Stimulated activated naive B cell treated with anti-CD40 and anti-IgM and Interleukin-4, amounts not matched to agents 10 μg/mL and 1 μg/mL and 100 μg/mL, for 72 hours (primary cell): ENCODE results near the gene SPTLC2.

Experiments
- ATAC-seq, 2 donors: fragments of 150-1000 bp; cut with Tn5 transposase; replicated peaks; 2 replicates each; pipeline ENCODE4 v1.10.0; 2021; ENCODE audit warnings: moderate library complexity in 1 of 2
- DNase-seq: peaks from one replicate; pipeline ENCODE4 v3.0.0; 2021
- H3K27ac Mint-ChIP-seq: one replicate; pipeline ENCODE4 v1.8.0; 2022; ENCODE audit warnings: mild to moderate bottlenecking, mixed read lengths
- H3K27me3 Mint-ChIP-seq, 2 donors: one replicate each; pipeline ENCODE4 v1.8.0; 2022; ENCODE audit warnings: mixed read lengths in 2 of 2
- H3K36me3 Mint-ChIP-seq, 2 donors: one replicate each; pipeline ENCODE4 v1.8.0; 2022; ENCODE audit warnings: mixed read lengths in 2 of 2, mild to moderate bottlenecking in 1 of 2
- H3K4me1 Mint-ChIP-seq, 2 donors: one replicate each; pipeline ENCODE4 v1.8.0; 2022; ENCODE audit warnings: mixed read lengths in 2 of 2, mild to moderate bottlenecking in 1 of 2
- H3K4me3 Mint-ChIP-seq, 2 donors: one replicate each; pipeline ENCODE4 v1.8.0; 2022; ENCODE audit warnings: mild to moderate bottlenecking in 2 of 2, mixed read lengths in 2 of 2, moderate library complexity in 1 of 2
- H3K9me3 Mint-ChIP-seq, 2 donors: one replicate each; pipeline ENCODE4 v1.8.0; 2022; ENCODE audit warnings: mixed read lengths in 2 of 2, mild to moderate bottlenecking in 1 of 2

Gene SPTLC2

DNA sequence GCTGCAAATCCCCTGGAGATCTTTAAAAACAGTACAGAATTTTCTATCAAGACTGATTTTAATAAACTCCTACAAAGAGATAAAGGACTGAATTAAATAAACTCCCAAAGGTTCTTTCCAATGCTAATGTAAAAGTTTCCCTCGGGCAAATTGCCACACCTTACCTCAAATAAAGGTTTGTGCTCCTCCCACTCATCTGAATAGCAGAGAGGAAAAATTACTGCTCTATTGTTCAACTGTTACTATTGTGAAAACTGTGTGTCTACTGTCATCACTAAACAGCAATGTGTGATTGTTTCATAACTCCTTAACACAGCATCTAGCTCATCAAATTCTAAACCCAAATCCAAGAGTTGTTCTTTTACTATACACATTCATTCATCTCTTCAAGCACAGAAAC, 3.2 kb downstream of the SPTLC2 start:
- Mint-ChIP-seq H3K9me3 (peaks cover 0 to 2% of the 10 kb centered on the region in 2 donors), H3K4me1 (peaks cover 16 to 46% of the 10 kb centered on the region in 2 donors), H3K36me3 (peaks cover 9 to 10% of the 10 kb centered on the region in 2 donors), H3K27me3 (no peaks in the 10 kb centered on the region), H3K4me3 (peak overlapping the region in 1 of 2 donors; percentile 32), H3K27ac (peak overlapping the region; percentile 73)
- ATAC-seq (no peak), DNase-seq (no peak)

DNA sequence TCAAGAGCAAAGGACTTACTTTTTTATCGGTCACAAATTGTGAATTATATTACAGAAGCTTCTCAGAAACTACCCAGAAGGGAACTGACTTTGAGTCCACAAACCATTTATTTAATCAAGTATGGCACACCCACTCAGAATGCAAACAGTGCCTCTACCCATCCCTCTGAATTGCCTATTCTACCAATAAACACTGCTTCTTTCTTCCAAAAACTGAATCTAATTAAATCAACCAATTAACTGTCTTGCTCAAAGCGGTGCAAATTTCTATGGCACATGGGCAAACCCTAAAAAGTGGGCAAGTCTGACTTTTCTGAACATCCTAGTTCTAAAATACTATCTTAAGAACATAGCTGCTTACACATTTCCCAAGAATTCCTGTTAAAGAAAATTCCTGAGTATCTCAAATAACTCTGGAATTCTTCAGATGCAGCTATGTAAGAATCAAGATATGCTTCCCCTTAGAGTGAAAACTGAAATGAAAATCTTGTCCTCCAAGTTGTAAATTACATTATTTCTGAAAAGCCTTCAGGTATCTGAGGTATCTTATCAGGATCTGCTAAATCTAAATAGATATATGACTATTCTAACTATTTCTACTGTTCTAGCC, 4.3 kb downstream of the SPTLC2 start:
- Mint-ChIP-seq H3K27me3 (no peaks in the 10 kb centered on the region), H3K27ac (no peak overlapping the region), H3K4me1 (peaks cover 22 to 54% of the 10 kb centered on the region in 2 donors), H3K9me3 (peaks cover 0 to 2% of the 10 kb centered on the region in 2 donors), H3K4me3 (no peak overlapping the region), H3K36me3 (peaks cover 9 to 10% of the 10 kb centered on the region in 2 donors)
- ATAC-seq (no peak), DNase-seq (no peak)

DNA sequence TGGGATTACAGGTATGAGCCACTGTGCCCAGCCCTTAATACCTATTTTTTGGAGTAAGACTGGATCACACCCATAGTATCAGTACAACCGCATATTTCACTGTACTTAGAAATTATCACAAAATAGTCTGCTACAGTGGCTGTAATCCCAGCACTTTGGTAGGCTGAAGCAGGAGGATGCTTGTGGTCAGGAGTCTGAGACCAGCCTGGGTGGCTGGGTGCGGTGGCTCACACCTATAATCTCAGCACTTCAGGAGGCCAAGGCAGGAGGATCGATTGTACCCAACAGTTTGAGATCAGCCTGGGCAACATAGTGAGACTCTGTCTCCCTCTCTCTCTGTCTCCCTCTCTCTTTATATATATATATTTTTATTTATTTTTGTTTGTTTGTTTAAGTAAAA, 5.9 kb downstream of the SPTLC2 start:
- Mint-ChIP-seq H3K36me3 (peaks cover 8 to 10% of the 10 kb centered on the region in 2 donors), H3K27me3 (no peaks in the 10 kb centered on the region), H3K9me3 (peaks cover 0 to 2% of the 10 kb centered on the region in 2 donors), H3K27ac (no peak overlapping the region), H3K4me3 (no peak overlapping the region), H3K4me1 (peaks cover 24 to 65% of the 10 kb centered on the region in 2 donors)
- DNase-seq (no peak), ATAC-seq (no peak)

DNA sequence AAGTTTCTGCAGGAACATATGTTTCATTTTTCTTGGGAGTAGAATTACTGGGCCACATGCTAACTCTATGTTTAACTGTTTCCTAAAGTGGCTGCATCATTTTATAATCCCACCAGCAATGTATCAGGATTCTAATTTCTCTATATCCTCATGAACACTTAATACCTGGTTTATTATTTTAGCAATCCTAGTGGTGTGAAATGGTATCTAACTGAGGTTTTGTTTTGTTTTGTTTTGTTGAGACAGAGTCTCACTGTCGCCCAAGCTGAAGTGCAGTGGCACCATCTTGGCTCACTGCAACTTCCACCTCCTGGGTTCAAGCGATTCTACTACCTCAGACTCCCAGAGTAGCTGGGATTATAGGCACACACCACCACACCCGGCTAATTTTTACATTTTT, 6.5 kb downstream of the SPTLC2 start:
- no peak overlapping the region for H3K4me3 Mint-ChIP-seq
- DNase-seq: no peak
- peaks cover 0 to under 1% of the 10 kb centered on the region in 2 donors for H3K9me3 Mint-ChIP-seq
- peaks cover 5 to 6% of the 10 kb centered on the region in 2 donors for H3K36me3 Mint-ChIP-seq
- peaks cover 21 to 65% of the 10 kb centered on the region in 2 donors for H3K4me1 Mint-ChIP-seq
- H3K27ac Mint-ChIP-seq: no peak overlapping the region
- no peak for ATAC-seq
- no peaks in the 10 kb centered on the region for H3K27me3 Mint-ChIP-seq

DNA sequence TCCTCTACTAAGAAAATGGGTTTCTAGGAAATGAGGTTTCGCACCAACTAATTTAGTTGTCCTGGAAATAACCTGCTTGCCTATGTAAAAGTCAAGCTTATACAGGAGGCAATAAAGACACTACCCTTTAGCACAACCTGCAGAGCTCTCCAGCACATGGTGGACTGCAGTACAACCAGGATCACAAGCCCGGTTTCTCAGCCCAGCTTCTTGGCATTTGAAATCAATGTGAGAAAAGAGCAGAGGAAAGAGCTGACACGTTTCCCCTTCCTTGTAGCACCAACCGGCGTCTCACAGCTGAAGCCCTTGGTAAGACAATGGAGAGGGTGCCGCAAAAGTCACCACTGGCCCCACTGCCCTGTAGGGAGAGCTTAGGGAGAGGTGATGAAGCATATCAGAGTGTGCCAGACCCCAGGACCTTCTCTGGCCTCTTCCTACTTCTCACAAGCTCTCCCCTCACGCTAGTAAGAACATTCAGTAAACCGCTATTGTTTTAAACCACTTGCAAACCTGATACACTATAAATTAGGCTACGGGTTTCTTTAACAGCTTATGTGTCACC, 8.6 kb downstream of the SPTLC2 start:
- H3K27me3 Mint-ChIP-seq: no peaks in the 10 kb centered on the region
- peaks cover 0 to 3% of the 10 kb centered on the region in 2 donors for H3K36me3 Mint-ChIP-seq
- peak overlapping the region; percentile 62 to 68 for H3K4me3 Mint-ChIP-seq
- ATAC-seq: peak; percentile 79 to 80
- H3K27ac Mint-ChIP-seq: peak overlapping the region; percentile 74
- DNase-seq: no peak
- H3K4me1 Mint-ChIP-seq: peaks cover 25 to 58% of the 10 kb centered on the region in 2 donors
- no peaks in the 10 kb centered on the region for H3K9me3 Mint-ChIP-seq

DNA sequence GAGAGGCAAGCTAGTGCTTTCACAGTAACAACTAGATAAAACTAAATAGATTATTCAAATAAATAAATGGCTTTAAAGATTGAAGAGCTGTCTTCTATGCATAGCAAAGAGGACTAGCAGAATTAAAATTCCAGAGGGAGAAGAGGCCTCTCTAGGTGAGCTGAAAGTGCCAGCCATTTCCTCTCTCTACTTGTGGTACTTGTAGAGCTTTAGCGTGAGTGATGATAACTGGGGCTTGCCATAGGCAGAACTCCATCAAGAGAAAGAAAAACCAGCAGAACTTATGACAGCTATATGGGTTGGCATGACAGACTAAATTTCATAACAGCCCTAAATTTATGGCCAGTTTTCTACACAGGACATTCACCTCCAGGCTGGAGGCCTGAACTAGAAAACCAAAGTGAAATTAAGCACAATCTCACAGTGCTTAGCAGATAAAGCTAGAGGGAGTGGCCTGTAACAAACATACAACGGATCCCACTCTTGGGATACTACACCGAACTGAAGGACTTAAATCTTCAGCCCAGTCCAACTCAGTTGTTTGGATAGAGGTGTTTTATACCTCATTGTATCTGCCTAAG, 11.0 kb downstream of the SPTLC2 start:
- Mint-ChIP-seq H3K27me3 (no peaks in the 10 kb centered on the region), H3K9me3 (peaks cover 0 to 2% of the 10 kb centered on the region in 2 donors), H3K4me3 (no peak overlapping the region), H3K4me1 (peaks cover 32 to 67% of the 10 kb centered on the region in 2 donors), H3K36me3 (peaks cover 7 to 13% of the 10 kb centered on the region in 2 donors), H3K27ac (no peak overlapping the region)
- no peak for ATAC-seq
- no peak for DNase-seq

DNA sequence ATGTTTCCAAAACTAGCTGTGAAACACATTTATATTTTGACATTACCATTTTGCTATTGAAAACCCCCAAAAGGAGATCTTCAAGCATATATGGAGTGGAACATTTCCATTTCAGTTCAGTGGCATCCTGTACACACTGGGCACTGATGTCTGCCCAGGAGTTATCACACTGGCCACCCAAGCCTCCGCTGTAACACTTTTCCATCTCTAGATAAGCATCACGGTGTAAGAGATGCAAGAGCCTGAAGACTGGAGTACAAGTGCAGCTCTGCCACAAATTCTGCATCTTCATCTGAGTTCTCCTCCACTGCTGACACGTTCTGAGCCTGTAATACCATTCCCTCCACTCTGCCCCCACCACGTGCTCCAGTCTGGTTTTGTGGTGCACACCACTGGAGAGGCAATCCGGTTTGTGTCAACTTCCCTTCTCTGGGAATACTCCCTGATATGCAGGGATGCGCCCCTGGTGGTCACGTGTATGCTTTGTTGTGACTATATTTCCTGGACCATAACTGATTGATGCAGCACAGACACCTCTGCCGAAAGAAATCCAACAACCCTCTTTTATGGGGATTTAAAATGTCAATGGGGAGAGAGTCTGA, 12.7 kb downstream of the SPTLC2 start:
- peak; percentile 11 to 28 for ATAC-seq
- Mint-ChIP-seq H3K36me3 (peaks cover 7 to 13% of the 10 kb centered on the region in 2 donors), H3K4me3 (no peak overlapping the region), H3K4me1 (peaks cover 37 to 76% of the 10 kb centered on the region in 2 donors), H3K9me3 (peaks cover 0 to 2% of the 10 kb centered on the region in 2 donors), H3K27me3 (no peaks in the 10 kb centered on the region), H3K27ac (peak overlapping the region; percentile 11)
- no peak for DNase-seq

DNA sequence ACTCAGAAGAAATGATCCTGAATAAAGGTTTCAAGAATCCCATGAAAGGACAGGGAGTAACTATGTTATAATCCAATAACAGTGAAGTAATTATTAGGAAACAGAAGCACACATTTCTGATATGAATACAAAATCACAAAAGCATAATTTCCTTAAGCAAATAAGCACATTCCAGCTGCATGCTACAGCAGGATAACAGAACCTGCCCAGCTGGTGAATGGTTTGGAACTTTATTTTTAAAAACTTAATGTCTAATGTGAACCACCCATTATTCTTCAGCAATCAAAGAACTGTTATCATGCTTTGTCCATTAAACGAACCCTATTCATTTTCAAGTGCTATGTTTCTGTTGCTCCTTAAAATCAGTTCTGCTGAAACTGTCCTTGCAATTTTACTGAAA, 13.4 kb downstream of the SPTLC2 start:
- Mint-ChIP-seq H3K27me3 (no peaks in the 10 kb centered on the region), H3K4me1 (peaks cover 35 to 73% of the 10 kb centered on the region in 2 donors), H3K4me3 (no peak overlapping the region), H3K9me3 (peaks cover 0 to 2% of the 10 kb centered on the region in 2 donors), H3K36me3 (peaks cover 7 to 13% of the 10 kb centered on the region in 2 donors), H3K27ac (no peak overlapping the region)
- DNase-seq: no peak
- ATAC-seq: no peak

DNA sequence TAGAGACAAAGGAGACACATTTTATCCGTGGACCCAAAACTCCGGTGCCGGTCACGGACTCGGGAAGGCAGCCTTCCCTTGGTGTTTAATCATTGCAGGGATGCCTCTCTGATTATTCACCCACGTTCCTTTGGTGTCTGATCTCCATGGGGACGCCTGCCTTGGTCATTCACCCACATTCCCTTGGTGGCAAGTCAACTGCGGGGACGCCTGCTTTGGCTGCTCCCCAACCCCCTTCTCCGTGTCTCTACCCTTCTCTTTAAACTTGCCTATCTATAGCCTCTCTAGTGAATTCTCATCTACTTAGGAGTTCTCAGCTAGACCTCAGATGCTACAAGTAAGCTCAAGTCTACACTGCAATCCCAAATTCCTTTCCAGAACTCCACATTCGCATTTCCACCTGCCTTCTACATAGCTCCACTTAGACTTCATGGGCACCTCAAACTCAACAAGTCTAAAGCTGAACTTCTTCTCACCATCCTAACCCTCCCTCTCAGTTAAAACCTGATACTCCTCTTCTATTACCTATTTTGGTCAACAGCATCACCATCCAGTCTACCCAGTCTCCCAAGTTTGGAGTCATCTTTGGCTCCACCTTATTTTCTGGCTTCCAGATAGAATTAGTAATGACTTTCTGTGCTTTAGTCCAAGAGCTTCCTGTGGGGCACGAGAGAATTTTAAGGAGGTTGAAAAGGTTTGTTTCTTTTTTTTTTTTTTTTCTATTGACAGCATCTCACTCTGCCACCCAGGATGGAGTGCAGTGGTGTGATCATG, 14.4 kb downstream of the SPTLC2 start:
- Mint-ChIP-seq H3K27me3 (no peaks in the 10 kb centered on the region), H3K4me1 (peaks cover 31 to 67% of the 10 kb centered on the region in 2 donors), H3K36me3 (peaks cover 9 to 14% of the 10 kb centered on the region in 2 donors), H3K9me3 (peaks cover 0 to 2% of the 10 kb centered on the region in 2 donors), H3K27ac (peak overlapping the region; percentile 26), H3K4me3 (no peak overlapping the region)
- ATAC-seq (no peak), DNase-seq (no peak)

DNA sequence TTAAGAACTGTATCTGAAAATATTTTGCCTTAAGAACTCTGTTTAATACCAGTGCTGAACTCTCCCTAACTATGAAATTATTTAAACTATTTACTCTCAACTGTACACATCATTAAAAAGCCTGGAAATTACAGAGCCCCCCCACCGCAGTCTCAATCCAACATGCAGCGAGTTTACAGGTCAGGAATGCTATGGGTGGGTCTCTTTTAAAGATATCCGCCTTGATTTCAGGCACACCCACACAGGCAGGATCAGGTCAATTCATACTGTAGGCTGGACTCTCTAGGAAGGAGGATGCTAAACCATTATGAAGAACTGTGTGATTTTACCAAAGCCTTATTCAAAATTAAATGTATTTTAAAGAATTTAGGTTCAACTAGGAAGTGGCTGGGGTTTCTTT, 16.5 kb downstream of the SPTLC2 start:
- Mint-ChIP-seq H3K27me3 (no peaks in the 10 kb centered on the region), H3K36me3 (peaks cover 20 to 33% of the 10 kb centered on the region in 2 donors), H3K4me1 (peaks cover 31 to 63% of the 10 kb centered on the region in 2 donors), H3K4me3 (no peak overlapping the region), H3K27ac (peak overlapping the region; percentile 47), H3K9me3 (peaks cover 0 to 2% of the 10 kb centered on the region in 2 donors)
- ATAC-seq (no peak), DNase-seq (no peak)

DNA sequence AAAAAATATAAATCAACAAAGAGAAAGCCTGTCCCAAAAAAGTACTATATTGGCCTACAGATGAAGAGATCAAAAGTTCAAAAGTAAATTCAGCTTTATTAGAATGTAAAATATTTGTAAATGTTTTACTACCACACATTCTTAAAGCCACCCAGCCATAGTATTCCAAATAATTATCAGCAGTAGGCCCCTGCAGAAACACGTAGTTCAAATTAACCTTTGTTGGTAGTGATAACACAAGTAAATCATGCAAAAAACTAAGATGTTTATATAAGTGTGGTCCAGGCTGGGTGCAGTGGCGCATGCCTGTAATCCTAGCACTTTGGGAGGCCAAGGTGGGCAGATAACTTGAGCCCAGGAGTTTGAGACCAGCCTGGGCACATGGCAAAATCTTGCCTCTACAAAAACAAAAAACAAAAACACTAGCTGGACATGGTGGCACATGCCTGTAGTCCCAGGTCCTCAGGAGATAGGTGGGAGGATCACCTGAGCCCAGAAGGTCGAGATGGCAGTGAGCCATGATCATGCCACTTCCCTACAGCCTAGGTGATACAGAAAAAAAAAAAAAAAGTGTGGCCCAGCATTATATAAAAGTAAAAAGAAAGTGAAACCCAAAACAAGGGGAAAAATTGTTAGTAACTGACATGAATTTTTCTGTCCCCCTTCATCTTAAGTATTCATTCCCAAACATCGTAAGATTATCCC, 17.9 kb downstream of the SPTLC2 start:
- peak overlapping the region; percentile 79 for H3K27ac Mint-ChIP-seq
- H3K36me3 Mint-ChIP-seq: peaks cover 24 to 36% of the 10 kb centered on the region in 2 donors
- no peaks in the 10 kb centered on the region for H3K27me3 Mint-ChIP-seq
- ATAC-seq (peak; percentile 70 to 78), DNase-seq (no peak)
- peak overlapping the region; percentile 45 to 72 for H3K4me3 Mint-ChIP-seq
- H3K9me3 Mint-ChIP-seq: peaks cover 0 to 2% of the 10 kb centered on the region in 2 donors
- H3K4me1 Mint-ChIP-seq: peaks cover 35 to 67% of the 10 kb centered on the region in 2 donors

DNA sequence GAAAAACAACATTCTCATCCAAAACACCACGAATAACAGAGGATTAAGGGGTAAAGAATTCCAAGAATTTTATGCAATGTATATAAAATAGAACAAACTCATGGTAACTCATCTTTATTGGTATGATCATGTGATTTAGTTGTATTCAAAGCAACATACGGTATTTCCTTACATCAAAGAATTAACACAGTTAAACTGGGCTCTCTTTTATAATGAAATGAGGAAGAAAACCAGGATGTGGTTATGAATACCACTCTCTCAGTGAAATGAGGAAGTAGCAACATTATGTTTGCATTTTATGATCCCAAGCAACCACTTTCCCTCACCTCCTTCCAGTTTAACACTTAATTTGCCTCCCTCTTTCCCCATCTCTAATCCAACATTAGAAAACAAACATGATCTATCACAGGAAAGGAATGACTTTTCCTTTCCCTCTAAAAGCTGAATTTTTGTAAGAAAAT, 22.9 kb downstream of the SPTLC2 start:
- peak overlapping the region; percentile 50 to 71 for H3K4me3 Mint-ChIP-seq
- peak; percentile 87 to 93 for ATAC-seq
- peaks cover 40 to 76% of the 10 kb centered on the region in 2 donors for H3K4me1 Mint-ChIP-seq
- no peaks in the 10 kb centered on the region for H3K9me3 Mint-ChIP-seq
- H3K27me3 Mint-ChIP-seq: no peaks in the 10 kb centered on the region
- peak overlapping the region; percentile 80 for H3K27ac Mint-ChIP-seq
- peaks cover 17 to 35% of the 10 kb centered on the region in 2 donors for H3K36me3 Mint-ChIP-seq
- no peak for DNase-seq

DNA sequence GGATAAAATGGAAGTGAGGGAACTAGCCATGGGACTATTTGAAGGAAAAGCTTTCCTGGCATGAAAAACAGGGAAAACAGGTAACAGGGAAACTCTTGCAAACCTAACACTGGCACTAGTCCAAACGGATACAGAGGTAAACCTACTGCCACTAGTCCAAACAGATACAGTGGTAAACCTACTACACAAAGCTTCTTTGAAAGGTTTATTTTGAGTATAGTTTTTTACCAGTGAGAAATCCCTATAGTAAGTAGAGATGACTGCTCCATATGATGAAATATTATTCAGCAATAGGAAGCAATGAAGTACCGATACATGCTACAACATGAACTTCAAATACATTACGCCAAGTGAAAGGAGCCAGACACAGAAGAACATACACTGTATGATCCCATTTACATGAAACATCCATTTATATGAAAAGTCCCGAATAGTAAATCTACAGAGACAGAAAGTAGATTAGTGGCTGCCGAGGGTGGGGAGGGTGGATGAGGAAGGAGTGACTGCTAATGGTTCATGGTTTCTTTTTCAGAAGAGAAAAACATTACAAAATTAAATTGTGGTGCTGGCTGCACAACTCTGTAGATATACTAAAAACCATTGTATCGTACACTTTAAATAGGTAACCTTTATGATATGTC, 25.5 kb downstream of the SPTLC2 start:
- Mint-ChIP-seq H3K27me3 (no peaks in the 10 kb centered on the region), H3K27ac (peak overlapping the region; percentile 80), H3K4me1 (peaks cover 51 to 86% of the 10 kb centered on the region in 2 donors), H3K4me3 (peak overlapping the region; percentile 54 to 65), H3K36me3 (peaks cover 17 to 34% of the 10 kb centered on the region in 2 donors), H3K9me3 (no peaks in the 10 kb centered on the region)
- no peak for DNase-seq
- ATAC-seq: peak; percentile 15 to 22
